Endothelial cell (in vitro differentiated cells): ENCODE measurements around the gene PTPRB. TPM values are rescaled to one million over a fixed set of nuclear protein-coding genes. Genes with fewer than 3 reads are reported as not detected.
"Not testable (repeated sequence)": the region's sequence is repeated elsewhere in the genome, so short reads cannot be mapped to it uniquely, and the experiment has no call there.

Source experiments
- DNase-seq: peaks from one replicate; pipeline ENCODE4 v3.0.0; 2021; ENCODE audit warnings: low spot score
- H3K27ac Mint-ChIP-seq: one replicate; pipeline ENCODE4 v1.8.0; 2021; ENCODE audit warnings: mixed read lengths, inconsistent platforms; ENCODE audit not compliant: unreplicated experiment
- H3K27me3 Mint-ChIP-seq: one replicate; pipeline ENCODE4 v1.8.0; 2021; ENCODE audit warnings: mild to moderate bottlenecking, moderate library complexity, mixed read lengths, inconsistent platforms; ENCODE audit not compliant: unreplicated experiment
- H3K36me3 Mint-ChIP-seq: one replicate; pipeline ENCODE4 v1.8.0; 2021; ENCODE audit warnings: mild to moderate bottlenecking, low read depth, mixed read lengths, inconsistent platforms; ENCODE audit not compliant: unreplicated experiment
- H3K4me1 Mint-ChIP-seq: one replicate; pipeline ENCODE4 v1.8.0; 2021; ENCODE audit warnings: mild to moderate bottlenecking, mixed read lengths, inconsistent platforms; ENCODE audit not compliant: unreplicated experiment
- H3K4me3 Mint-ChIP-seq: one replicate; pipeline ENCODE4 v1.8.0; 2021; ENCODE audit warnings: mild to moderate bottlenecking, mixed read lengths, inconsistent platforms; ENCODE audit not compliant: unreplicated experiment
- H3K9me3 Mint-ChIP-seq: one replicate; pipeline ENCODE4 v1.8.0; 2021; ENCODE audit warnings: mixed read lengths, inconsistent platforms; ENCODE audit not compliant: unreplicated experiment
- total RNA-seq: library from RNA; stranded (reverse); fragmentation: NEBNext Ultra II Directional; extraction: Animal tissue kit (Norgen Biotek cat#: 25700); gene quantifications from one replicate; pipeline ENCODE4 v1.2.1, GENCODE V29; 2021; ENCODE audit not compliant: unreplicated experiment
- TF ChIP-seq, protein P1 (sequence below): fragments of 200-600 bp; sonication (generic); IDR thresholded peaks from one replicate; pipeline ENCODE4 v1.5.0; 2021; ENCODE audit warnings: antibody characterized with exemption; ENCODE audit not compliant: unreplicated experiment

PTPRB gene
- total RNA-seq, 1 donor from 2014 or later = 162 TPM

DNA sequence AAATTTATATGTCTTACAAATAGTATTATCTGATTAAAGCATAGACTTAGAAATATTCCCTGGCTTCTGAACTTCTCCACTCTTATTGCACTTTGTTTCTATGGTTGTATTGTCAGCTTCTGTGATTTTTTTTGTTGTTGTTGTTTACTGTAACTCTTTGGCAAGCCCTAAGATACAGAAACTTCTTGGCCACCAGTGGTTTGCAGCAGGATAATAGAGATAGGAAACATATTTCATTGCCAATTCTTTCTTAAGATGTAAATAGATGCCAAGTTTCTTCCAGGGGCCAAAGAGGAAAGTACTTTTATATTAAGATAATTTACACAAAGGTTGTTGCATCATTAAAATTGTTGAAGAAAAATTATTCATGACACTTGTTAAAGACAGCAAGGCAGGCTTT lies 123.8 kb downstream of the PTPRB start:
- Mint-ChIP-seq H3K4me1 (peaks cover 4% of the 10 kb centered on the region), H3K4me3 (no peak overlapping the region), H3K9me3 (no peaks in the 10 kb centered on the region), H3K27me3 (peaks cover 2% of the 10 kb centered on the region), H3K27ac (no peak overlapping the region), H3K36me3 (peaks cover 12% of the 10 kb centered on the region)
- DNase-seq = no peak
- TF ChIP-seq, protein P1, sequence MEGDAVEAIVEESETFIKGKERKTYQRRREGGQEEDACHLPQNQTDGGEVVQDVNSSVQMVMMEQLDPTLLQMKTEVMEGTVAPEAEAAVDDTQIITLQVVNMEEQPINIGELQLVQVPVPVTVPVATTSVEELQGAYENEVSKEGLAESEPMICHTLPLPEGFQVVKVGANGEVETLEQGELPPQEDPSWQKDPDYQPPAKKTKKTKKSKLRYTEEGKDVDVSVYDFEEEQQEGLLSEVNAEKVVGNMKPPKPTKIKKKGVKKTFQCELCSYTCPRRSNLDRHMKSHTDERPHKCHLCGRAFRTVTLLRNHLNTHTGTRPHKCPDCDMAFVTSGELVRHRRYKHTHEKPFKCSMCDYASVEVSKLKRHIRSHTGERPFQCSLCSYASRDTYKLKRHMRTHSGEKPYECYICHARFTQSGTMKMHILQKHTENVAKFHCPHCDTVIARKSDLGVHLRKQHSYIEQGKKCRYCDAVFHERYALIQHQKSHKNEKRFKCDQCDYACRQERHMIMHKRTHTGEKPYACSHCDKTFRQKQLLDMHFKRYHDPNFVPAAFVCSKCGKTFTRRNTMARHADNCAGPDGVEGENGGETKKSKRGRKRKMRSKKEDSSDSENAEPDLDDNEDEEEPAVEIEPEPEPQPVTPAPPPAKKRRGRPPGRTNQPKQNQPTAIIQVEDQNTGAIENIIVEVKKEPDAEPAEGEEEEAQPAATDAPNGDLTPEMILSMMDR = no peak

DNA sequence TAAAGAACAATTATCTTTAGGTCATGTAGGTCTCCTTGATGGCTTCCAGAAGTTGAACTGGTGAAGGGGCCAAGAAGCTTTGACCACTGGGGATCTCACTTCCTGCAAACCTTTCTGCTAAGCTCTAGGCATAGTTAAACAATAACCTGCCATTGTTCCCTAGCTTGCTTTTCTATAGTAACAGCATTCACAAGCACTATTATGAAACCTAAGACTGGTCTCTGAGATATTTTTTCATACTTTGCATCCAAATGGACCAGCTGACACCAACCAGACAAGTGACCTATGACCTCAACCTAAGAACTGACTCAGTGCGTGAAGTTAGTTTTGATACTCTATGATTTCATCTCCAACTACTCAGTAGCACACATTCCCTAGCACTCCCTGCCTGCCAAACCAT lies 129.1 kb downstream of the PTPRB start:
- DNase-seq = no peak
- Mint-ChIP-seq H3K36me3 (peaks cover 13% of the 10 kb centered on the region), H3K4me3 (no peak overlapping the region), H3K27me3 (peaks cover 5% of the 10 kb centered on the region), H3K4me1 (peaks cover 4% of the 10 kb centered on the region), H3K27ac (no peak overlapping the region), H3K9me3 (no peaks in the 10 kb centered on the region)
- TF ChIP-seq, protein P1 = no peak

DNA sequence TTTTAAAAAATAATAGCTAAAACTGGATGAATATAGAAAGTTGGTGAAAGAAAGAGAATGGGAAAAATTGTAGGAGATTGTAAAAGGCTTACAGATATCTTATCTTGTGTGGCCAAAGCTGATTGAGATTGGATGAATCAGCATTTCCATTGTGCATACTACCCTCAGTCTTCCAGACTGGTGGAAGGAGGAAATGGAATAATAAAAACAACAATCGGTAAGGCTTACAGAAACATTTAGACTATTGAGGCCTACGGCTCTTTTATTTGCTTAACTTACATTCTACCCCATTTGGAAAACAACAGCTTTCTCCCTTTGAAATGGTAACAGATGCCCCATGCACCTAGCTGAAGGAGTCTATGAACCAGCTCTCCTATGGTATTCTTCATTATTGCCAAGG lies 129.8 kb downstream of the PTPRB start:
- Mint-ChIP-seq H3K4me3 (no peak overlapping the region), H3K27ac (peak overlapping the region; percentile 85), H3K27me3 (peaks cover 5% of the 10 kb centered on the region), H3K4me1 (peaks cover 4% of the 10 kb centered on the region), H3K36me3 (peaks cover 13% of the 10 kb centered on the region), H3K9me3 (no peaks in the 10 kb centered on the region)
- TF ChIP-seq, protein P1 = no peak
- no peak for DNase-seq

DNA sequence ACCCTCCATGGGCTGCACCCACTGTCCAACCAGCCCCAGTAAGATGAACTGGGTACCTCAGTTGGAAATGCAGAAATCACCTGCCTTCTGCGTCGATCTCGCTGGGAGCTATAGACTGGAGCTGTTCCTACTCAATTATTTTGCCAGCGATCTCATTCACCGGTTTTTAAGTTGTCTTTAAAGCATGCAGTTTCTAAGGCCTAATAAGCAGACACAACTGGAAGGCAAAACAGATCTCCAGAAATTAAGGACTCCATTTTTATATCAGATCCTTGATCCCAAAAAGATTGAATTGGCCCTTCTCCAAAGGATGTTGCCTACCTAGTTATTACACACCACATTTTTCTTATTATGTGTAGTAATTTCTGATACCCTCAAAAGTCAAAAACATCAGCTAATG lies 139.7 kb downstream of the PTPRB start:
- H3K4me1 Mint-ChIP-seq = no peaks in the 10 kb centered on the region
- H3K36me3 Mint-ChIP-seq = peaks cover 26% of the 10 kb centered on the region
- H3K4me3 Mint-ChIP-seq = no peak overlapping the region
- peaks cover 9% of the 10 kb centered on the region for H3K9me3 Mint-ChIP-seq
- DNase-seq = no peak
- TF ChIP-seq, protein P1 = no peak
- peaks cover 5% of the 10 kb centered on the region for H3K27me3 Mint-ChIP-seq
- H3K27ac Mint-ChIP-seq = peak overlapping the region; percentile 52

DNA sequence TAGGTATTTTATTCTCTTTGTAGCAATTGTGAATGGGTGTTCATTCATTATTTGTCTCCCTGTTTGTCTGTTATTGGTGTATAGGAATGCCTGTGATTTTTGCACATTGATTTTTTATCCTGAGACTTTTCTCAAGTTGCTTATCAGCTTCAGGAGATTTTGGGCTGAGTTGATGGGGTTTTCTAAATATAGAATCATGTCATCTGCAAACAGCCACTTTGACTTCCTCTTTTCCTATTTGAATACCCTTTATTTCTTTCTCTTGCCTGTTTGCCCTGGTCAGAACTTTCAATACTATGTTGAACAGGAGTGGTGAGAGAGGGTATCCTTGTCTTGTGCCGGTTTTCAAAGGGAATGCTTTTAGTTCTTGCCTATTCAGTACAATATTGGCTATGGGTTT lies 144.3 kb downstream of the PTPRB start:
- not testable (repeated sequence) for H3K27me3 Mint-ChIP-seq, H3K4me1 Mint-ChIP-seq, H3K9me3 Mint-ChIP-seq, DNase-seq, H3K27ac Mint-ChIP-seq, H3K4me3 Mint-ChIP-seq
- H3K36me3 Mint-ChIP-seq = peaks cover 14% of the 10 kb centered on the region

DNA sequence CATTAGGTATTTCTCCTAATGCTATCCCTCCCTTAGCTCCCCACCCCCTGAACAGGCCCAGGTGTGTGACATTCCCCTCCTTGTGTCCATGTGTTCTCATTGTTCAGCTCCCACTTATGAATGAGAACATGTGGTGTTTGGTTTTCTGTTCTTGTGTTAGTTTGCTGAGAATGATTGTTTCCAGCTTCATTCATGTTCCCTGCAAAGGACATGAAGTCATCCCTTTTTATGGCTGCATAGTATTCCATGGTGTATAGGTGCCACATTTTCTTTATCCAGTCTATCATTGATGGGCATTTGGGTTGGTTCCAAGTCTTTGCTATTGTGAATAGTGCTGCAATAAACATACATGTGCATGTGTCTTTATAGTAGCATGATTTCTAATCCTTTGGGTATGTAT lies 146.3 kb downstream of the PTPRB start:
- not testable (repeated sequence) for DNase-seq, H3K9me3 Mint-ChIP-seq, H3K27ac Mint-ChIP-seq, H3K4me1 Mint-ChIP-seq, H3K4me3 Mint-ChIP-seq, H3K36me3 Mint-ChIP-seq, H3K27me3 Mint-ChIP-seq
